Tibial artery (tissue), 4 donors: Measurements from ENCODE around the gene ACTL6A.
"Not testable (repeated sequence)": the region's sequence is repeated elsewhere in the genome, so short reads cannot be mapped to it uniquely, and the experiment has no call there.

Source experiments
- DNase-seq, 2 donors: peaks; one replicate each; pipeline ENCODE4 v3.0.0-alpha.2; 2019
- H3K27ac ChIP-seq, 2 donors: fragments of 200-600 bp; sonication (generic) in 1 of 2; 1 replicate in 1 of 2; 2 replicates in 1 of 2; pipeline ENCODE4 v1.5.1; 2018 to 2019; ENCODE audit warnings: mild to moderate bottlenecking in 1 of 2
- H3K27me3 ChIP-seq, 2 donors: fragments of 200-600 bp; sonication (generic) in 1 of 2; one replicate each; pipeline versions ENCODE4 v1.5.1 to v1.6.0; 2016 to 2019
- H3K36me3 ChIP-seq, 3 donors: fragments of 200-600 bp; sonication (generic) in 2 of 3; one replicate each; pipeline ENCODE4 v1.5.1; 2016 to 2019; ENCODE audit warnings: mild to moderate bottlenecking in 2 of 3
- H3K4me1 ChIP-seq, 4 donors: fragments of 200-600 bp; sonication (generic) in 2 of 4; 1 replicate in 3 of 4; 2 replicates in 1 of 4; pipeline ENCODE4 v1.5.1; 2016 to 2019
- H3K4me3 ChIP-seq, 2 donors: fragments of 200-600 bp; sonication (generic) in 1 of 2; 1 replicate in 1 of 2; 2 replicates in 1 of 2; pipeline ENCODE4 v1.5.1; 2018 to 2019; ENCODE audit warnings: mild to moderate bottlenecking in 2 of 2
- H3K9me3 ChIP-seq, 3 donors: fragments of 200-600 bp; sonication (generic) in 1 of 3; one replicate each; pipeline ENCODE4 v1.5.1; 2016 to 2019
- CTCF ChIP-seq, 2 experiments: fragments of 200-600 bp in 1 of 2; fragments of 450-650 bp in 1 of 2; IDR thresholded peaks; one replicate each; pipeline ENCODE4 v1.5.1; 2017 to 2019; ENCODE audit warnings: antibody characterized with exemption in 2 of 2, mild to moderate bottlenecking in 1 of 2, moderate library complexity in 1 of 2
- intact Hi-C: fragments of 100-400 bp; cut with DNase I; formaldehyde crosslinking; loops from one replicate; pipeline ENCODE4 v1.15.0; 2023; ENCODE audit warnings: low total_unique reads

Gene ACTL6A

GRCh38 chr3:179562591-179563270, at the start of gene ACTL6A:
Gene ACTL6A (plus strand): TSS chr3:179562926. CDS start chr3:179563093, 167 bp downstream.
- Histone ChIP-seq H3K9me3 (no peaks in the 10 kb centered on the region), H3K4me3 (peak within 1 kb of the TSS; percentile 79 to 88), H3K4me1 (peaks cover 0 to 15% (median 8%) of the 10 kb centered on the region in 4 donors), H3K27me3 (no peaks in the 10 kb centered on the region), H3K36me3 (no peaks in the 10 kb centered on the region), H3K27ac (peak within 1 kb of the TSS; percentile 84 to 94)
- no peak for TF ChIP-seq CTCF (IDR thresholded peaks at IDR 0.05)
- DNase-seq = peak; percentile 100
- intact Hi-C loops = loop anchor here (10.0 kb wide), 1 partner anchor 218 kb away; the partner anchor contains the start of gene MFN1

GRCh38 chr3:179513862-179514261, 48.9 kb upstream of the ACTL6A start:
- Histone ChIP-seq H3K27ac (no peak overlapping the region), H3K4me3 (no peak overlapping the region), H3K36me3 (no peaks in the 10 kb centered on the region), H3K27me3 (no peaks in the 10 kb centered on the region), H3K9me3 (no peaks in the 10 kb centered on the region), H3K4me1 (peaks cover 0 to 12% (median 0%) of the 10 kb centered on the region in 4 donors)
- DNase-seq = no peak
- intact Hi-C loops = no loop called here
- no peak for TF ChIP-seq CTCF (IDR thresholded peaks at IDR 0.05)

GRCh38 chr3:179516461-179517251, 46.1 kb upstream of the ACTL6A start:
- H3K9me3 ChIP-seq, H3K27ac ChIP-seq, H3K4me3 ChIP-seq, intact Hi-C loops, DNase-seq, H3K27me3 ChIP-seq, H3K36me3 ChIP-seq: not testable (repeated sequence)
- peaks cover 0 to 12% (median 0%) of the 10 kb centered on the region in 4 donors for H3K4me1 ChIP-seq

- Histone ChIP-seq H3K4me1 (peaks cover 0 to 17% (median 10%) of the 10 kb centered on the region in 4 donors), H3K27ac (peak overlapping the region in 1 of 2 donors; percentile 34), H3K9me3 (no peaks in the 10 kb centered on the region), H3K4me3 (no peak overlapping the region), H3K27me3 (no peaks in the 10 kb centered on the region), H3K36me3 (no peaks in the 10 kb centered on the region)
- intact Hi-C loops = no loop called here
- no peak for DNase-seq
- TF ChIP-seq CTCF (IDR thresholded peaks at IDR 0.05) = no peak
Measured at GRCh38 chr3:179526482-179526881, 36.2 kb upstream of the ACTL6A start.

- intact Hi-C loops = no loop called here
- TF ChIP-seq CTCF (IDR thresholded peaks at IDR 0.05) = no peak
Measured at GRCh38 chr3:179526989-179527391, 35.7 kb upstream of the ACTL6A start.

GRCh38 chr3:179528772-179529171, 34.0 kb upstream of the ACTL6A start:
- no peak overlapping the region for H3K4me3 ChIP-seq
- no peak for TF ChIP-seq CTCF (IDR thresholded peaks at IDR 0.05)
- no peak for DNase-seq
- H3K27ac ChIP-seq = no peak overlapping the region
- H3K4me1 ChIP-seq = peaks cover 0 to 17% (median 10%) of the 10 kb centered on the region in 4 donors
- H3K9me3 ChIP-seq = no peaks in the 10 kb centered on the region
- intact Hi-C loops = no loop called here
- H3K36me3 ChIP-seq = no peaks in the 10 kb centered on the region
- H3K27me3 ChIP-seq = no peaks in the 10 kb centered on the region

More at GRCh38 chr3:179526989-179527391, 35.7 kb upstream of the ACTL6A start:
- Histone ChIP-seq H3K36me3 (no peaks in the 10 kb centered on the region), H3K4me1 (peaks cover 0 to 17% (median 10%) of the 10 kb centered on the region in 4 donors), H3K4me3 (no peak overlapping the region), H3K27ac (peak overlapping the region; percentile 18 to 34), H3K9me3 (no peaks in the 10 kb centered on the region), H3K27me3 (no peaks in the 10 kb centered on the region)
- DNase-seq = peak; percentile 56 to 67
